Neuronal stem cell (in vitro differentiated cells): Measurements from ENCODE around the gene PNPLA2.

Source experiments
- DNase-seq: peaks from one replicate; pipeline ENCODE4 v3.0.0-alpha.2; 2013; ENCODE audit warnings: low spot score
- H2AFZ ChIP-seq: one replicate; pipeline ENCODE4 v1.6.1; 2013; ENCODE audit warnings: mild to moderate bottlenecking, low read length, inconsistent platforms
- H2AK5ac ChIP-seq: 2 replicates; pipeline ENCODE4 v1.6.1; 2013; ENCODE audit warnings: low read depth, mild to moderate bottlenecking, inconsistent platforms, low read length, moderate library complexity, mixed read lengths
- H2BK120ac ChIP-seq: 2 replicates; pipeline ENCODE4 v1.6.1; 2013; ENCODE audit warnings: low read depth, mild to moderate bottlenecking, inconsistent platforms, low read length, moderate library complexity, mixed read lengths
- H2BK12ac ChIP-seq: one replicate; pipeline ENCODE4 v1.6.1; 2013; ENCODE audit warnings: low read length, inconsistent platforms
- H2BK15ac ChIP-seq: 2 replicates; pipeline ENCODE4 v1.6.1; 2013; ENCODE audit warnings: mild to moderate bottlenecking, low read length, inconsistent platforms, mixed read lengths
- H2BK5ac ChIP-seq: one replicate; pipeline ENCODE4 v1.6.1; 2013; ENCODE audit warnings: inconsistent platforms, mild to moderate bottlenecking, low read length, moderate library complexity
- H3K14ac ChIP-seq: one replicate; pipeline ENCODE4 v1.6.1; 2013; ENCODE audit warnings: low read length, inconsistent platforms
- H3K18ac ChIP-seq: 2 replicates; pipeline ENCODE4 v1.6.1; 2013; ENCODE audit warnings: low read length, inconsistent platforms
- H3K23ac ChIP-seq: 2 replicates; pipeline ENCODE4 v1.6.1; 2013; ENCODE audit warnings: low read depth, mild to moderate bottlenecking, mixed read lengths, low read length, inconsistent platforms; ENCODE audit not compliant: poor library complexity
- H3K27ac ChIP-seq: replicated peaks from 3 replicates; pipeline ENCODE4 v1.5.1; 2013; ENCODE audit warnings: low read length, inconsistent platforms
- H3K27me3 ChIP-seq, 3 experiments: 2 replicates each; pipeline ENCODE4 v1.6.1; 2013; ENCODE audit warnings: low read length in 3 of 3, mild to moderate bottlenecking in 2 of 3, inconsistent platforms in 1 of 3, low read depth in 1 of 3, mixed read lengths in 1 of 3, moderate library complexity in 1 of 3; ENCODE audit not compliant: control insufficient read depth in 3 of 3, insufficient read depth in 3 of 3
- H3K36me3 ChIP-seq, 2 donors: replicated peaks in 1 of 2; 2 replicates each; pipeline ENCODE4 v1.6.1; 2013; ENCODE audit warnings: low read length in 2 of 2; ENCODE audit not compliant: control insufficient read depth in 2 of 2, insufficient read depth in 2 of 2
- H3K4ac ChIP-seq: 2 replicates; pipeline ENCODE4 v1.6.1; 2013; ENCODE audit warnings: inconsistent platforms, mild to moderate bottlenecking, low read length, moderate library complexity
- H3K4me1 ChIP-seq, 2 donors: 1 replicate in 1 of 2; 2 replicates in 1 of 2; pipeline ENCODE4 v1.6.1; 2013; ENCODE audit warnings: low read length in 2 of 2, low read depth in 1 of 2; ENCODE audit not compliant: control insufficient read depth in 2 of 2, insufficient read depth in 1 of 2
- H3K4me2 ChIP-seq: one replicate; pipeline ENCODE4 v1.6.1; 2013; ENCODE audit warnings: mild to moderate bottlenecking, low read length, inconsistent platforms; ENCODE audit not compliant: insufficient read depth, poor library complexity, severe bottlenecking
- H3K4me3 ChIP-seq, 2 donors: 2 replicates each; pipeline ENCODE4 v1.5.1; 2013; ENCODE audit warnings: low read length in 2 of 2, mild to moderate bottlenecking in 2 of 2, inconsistent platforms in 1 of 2, moderate library complexity in 1 of 2
- H3K79me1 ChIP-seq: one replicate; pipeline ENCODE4 v1.6.1; 2013; ENCODE audit warnings: low read depth, mild to moderate bottlenecking, inconsistent platforms, low read length, moderate library complexity
- H3K9ac ChIP-seq: one replicate; pipeline ENCODE4 v1.6.1; 2013; ENCODE audit warnings: mild to moderate bottlenecking, low read depth, low read length, inconsistent platforms; ENCODE audit not compliant: poor library complexity
- H3K9me3 ChIP-seq, 2 donors: replicated peaks in 1 of 2; 2 replicates each; pipeline versions ENCODE3 to v1.6.1; 2013; ENCODE audit warnings: low read length in 2 of 2, mild to moderate bottlenecking in 2 of 2, inconsistent platforms in 1 of 2, low read depth in 1 of 2, mixed read lengths in 1 of 2, moderate library complexity in 1 of 2; ENCODE audit not compliant: control insufficient read depth in 2 of 2, insufficient read depth in 1 of 2
- H4K8ac ChIP-seq: one replicate; pipeline ENCODE4 v1.6.1; 2013; ENCODE audit warnings: low read depth, mild to moderate bottlenecking, inconsistent platforms, low read length, moderate library complexity
- H4K91ac ChIP-seq: one replicate; pipeline ENCODE4 v1.6.1; 2013; ENCODE audit warnings: low read length, low read depth, mild to moderate bottlenecking, inconsistent platforms; ENCODE audit not compliant: poor library complexity
- WGBS, 2 donors: extraction: QIAGEN DNeasy Blood & Tissue Kit; methylation state at CpG; one replicate each; pipeline ENCODE4 v1.1.7; 2013; ENCODE audit warnings: missing lambda C conversion rate in 2 of 2, mixed read lengths in 1 of 2; ENCODE audit not compliant: insufficient read length in 2 of 2, insufficient replicate concordance in 1 of 2; ENCODE audit errors: extremely low coverage in 2 of 2; 5-methylcytosine and 5-hydroxymethylcytosine counted together

The PNPLA2 gene

DNA sequence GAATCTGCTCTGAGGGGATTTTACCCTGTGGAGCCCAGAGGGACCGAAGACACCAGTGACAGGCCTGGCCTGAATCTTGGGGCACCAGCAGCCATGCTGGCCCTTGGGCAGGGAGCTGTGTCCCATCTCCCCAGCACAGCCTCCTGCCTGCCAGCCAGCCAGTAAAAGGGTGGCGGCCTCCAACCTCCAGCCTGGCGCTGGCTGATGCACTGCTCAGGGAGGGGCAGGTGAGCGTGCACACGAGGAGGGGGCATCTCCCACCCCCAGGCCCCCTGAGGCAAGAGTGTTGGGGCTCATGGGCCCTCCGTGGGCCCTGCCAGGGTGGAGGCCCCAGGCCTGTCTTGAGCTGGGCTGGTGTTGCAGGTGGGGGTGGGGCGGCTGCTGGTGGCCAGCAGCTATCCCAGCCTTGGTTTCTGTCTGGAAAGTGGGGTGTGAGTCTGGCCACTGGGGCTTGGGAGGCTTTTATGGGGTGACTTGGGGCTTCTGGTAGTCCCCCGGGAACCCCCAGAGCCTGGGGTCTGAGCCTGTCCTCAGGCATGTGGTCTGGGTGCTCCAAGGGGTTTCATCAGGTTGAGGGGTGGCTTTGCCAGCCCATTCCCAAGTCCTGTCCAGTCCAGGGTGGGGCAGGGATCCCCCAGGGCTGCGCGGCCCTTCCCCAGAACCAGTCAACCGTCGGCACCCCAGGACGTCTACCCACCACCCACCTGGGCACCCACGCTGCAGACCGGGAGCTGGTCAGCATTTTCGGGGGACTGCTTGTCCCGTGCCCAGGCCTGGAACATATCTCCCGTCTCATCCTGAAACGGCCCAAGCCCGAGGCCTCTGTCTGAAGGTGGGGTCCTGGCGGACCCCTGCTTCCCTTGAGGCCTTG lies 41.8 kb downstream of the PNPLA2 start:
- H2BK12ac ChIP-seq, result no peak overlapping the region
- H3K27ac ChIP-seq, result no peak overlapping the region
- peaks cover 18% of the 10 kb centered on the region for H3K79me1 ChIP-seq
- no peak overlapping the region for H4K91ac ChIP-seq
- no peak overlapping the region for H2AFZ ChIP-seq
- H2BK5ac ChIP-seq, result no peak overlapping the region
- H3K9ac ChIP-seq, result peak overlapping the region; percentile 70
- no peak overlapping the region for H3K4me3 ChIP-seq
- no peak for DNase-seq
- no peaks in the 10 kb centered on the region for H3K27me3 ChIP-seq
- no peaks in the 10 kb centered on the region for H3K9me3 ChIP-seq
- H2AK5ac ChIP-seq, result peak overlapping the region; percentile 74
- H3K4me1 ChIP-seq, result peaks cover 8 to 24% of the 10 kb centered on the region in 2 donors
- peak overlapping the region; percentile 17 for H3K14ac ChIP-seq
- H3K36me3 ChIP-seq, result peaks cover 0 to 24% of the 10 kb centered on the region in 2 donors
- no peak overlapping the region for H2BK15ac ChIP-seq
- no CpG with 5 or more reads among the region's 21 CpGs for WGBS, 2 donors
- no peak overlapping the region for H3K4me2 ChIP-seq
- peak overlapping the region; percentile 57 for H3K18ac ChIP-seq
- H3K4ac ChIP-seq, result no peak overlapping the region
- no peak overlapping the region for H2BK120ac ChIP-seq
- H4K8ac ChIP-seq, result no peak overlapping the region
- H3K23ac ChIP-seq, result no peak overlapping the region

- no peak overlapping the region for H2AK5ac ChIP-seq
- H3K79me1 ChIP-seq, result peaks cover 16% of the 10 kb centered on the region
- H4K8ac ChIP-seq, result no peak overlapping the region
- no peak overlapping the region for H3K4ac ChIP-seq
- peaks cover 0 to 29% of the 10 kb centered on the region in 2 donors for H3K36me3 ChIP-seq
- H3K4me3 ChIP-seq, result no peak overlapping the region
- no peak overlapping the region for H3K27ac ChIP-seq
- H2BK15ac ChIP-seq, result no peak overlapping the region
- no peak overlapping the region for H2BK5ac ChIP-seq
- no peak overlapping the region for H2BK12ac ChIP-seq
- no peak overlapping the region for H3K18ac ChIP-seq
- no peaks in the 10 kb centered on the region for H3K9me3 ChIP-seq
- no CpG with 5 or more reads among the region's 14 CpGs for WGBS, 2 donors
- no peak overlapping the region for H2BK120ac ChIP-seq
- H3K23ac ChIP-seq, result no peak overlapping the region
- H2AFZ ChIP-seq, result no peak overlapping the region
- no peak overlapping the region for H3K4me2 ChIP-seq
- H4K91ac ChIP-seq, result no peak overlapping the region
- DNase-seq, result no peak
- no peaks in the 10 kb centered on the region for H3K27me3 ChIP-seq
- H3K9ac ChIP-seq, result no peak overlapping the region
- H3K14ac ChIP-seq, result no peak overlapping the region
- H3K4me1 ChIP-seq, result peaks cover 7 to 21% of the 10 kb centered on the region in 2 donors
Measured at GRCh38 chr11:861105-861479, 42.4 kb downstream of the PNPLA2 start.

DNA sequence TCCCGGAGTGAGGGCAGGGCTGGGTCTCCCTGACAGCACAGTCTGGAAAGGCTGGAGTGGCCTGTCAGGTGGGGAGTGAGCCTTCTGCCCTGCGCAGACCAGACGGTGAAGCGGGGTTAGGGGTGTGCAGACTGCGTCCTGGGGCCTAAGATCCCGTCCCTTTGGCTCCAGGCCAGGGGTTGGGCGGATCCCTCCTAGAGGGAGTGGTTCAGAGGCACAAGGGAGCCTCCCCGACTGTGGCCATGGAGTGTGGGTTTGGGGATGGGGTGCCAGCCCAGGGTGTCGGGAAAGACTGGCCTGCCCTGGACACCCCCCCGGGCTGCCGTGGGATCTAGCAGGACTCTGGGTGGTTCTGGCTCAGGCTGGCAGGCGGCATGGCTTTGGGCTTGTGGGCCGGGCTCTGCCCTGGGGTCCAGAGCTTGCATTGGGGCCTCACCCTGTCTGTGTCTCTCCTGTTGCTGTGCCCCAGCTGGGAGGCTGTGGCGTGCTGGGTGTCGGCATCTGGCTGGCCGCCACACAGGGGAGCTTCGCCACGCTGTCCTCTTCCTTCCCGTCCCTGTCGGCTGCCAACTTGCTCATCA lies 43.5 kb downstream of the PNPLA2 start:
- Histone ChIP-seq H4K8ac (no peak overlapping the region), H2BK5ac (no peak overlapping the region), H3K4me3 (peak overlapping the region in 1 of 2 donors; percentile 38), H2BK12ac (no peak overlapping the region), H2AFZ (no peak overlapping the region), H3K4me1 (peaks cover 7 to 15% of the 10 kb centered on the region in 2 donors), H3K79me1 (peaks cover 12% of the 10 kb centered on the region), H2AK5ac (peak overlapping the region; percentile 81), H4K91ac (no peak overlapping the region), H2BK120ac (no peak overlapping the region), H3K36me3 (peaks cover 0 to 33% of the 10 kb centered on the region in 2 donors), H3K23ac (peak overlapping the region; percentile 67), H3K4ac (no peak overlapping the region), H3K27ac (no peak overlapping the region), H3K14ac (peak overlapping the region; percentile 90), H3K27me3 (no peaks in the 10 kb centered on the region), H2BK15ac (peak overlapping the region; percentile 6), H3K4me2 (no peak overlapping the region), H3K9me3 (no peaks in the 10 kb centered on the region), H3K18ac (peak overlapping the region; percentile 85), H3K9ac (peak overlapping the region; percentile 38)
- WGBS, 2 donors, result no CpG with 5 or more reads among the region's 20 CpGs
- DNase-seq, result no peak

DNA sequence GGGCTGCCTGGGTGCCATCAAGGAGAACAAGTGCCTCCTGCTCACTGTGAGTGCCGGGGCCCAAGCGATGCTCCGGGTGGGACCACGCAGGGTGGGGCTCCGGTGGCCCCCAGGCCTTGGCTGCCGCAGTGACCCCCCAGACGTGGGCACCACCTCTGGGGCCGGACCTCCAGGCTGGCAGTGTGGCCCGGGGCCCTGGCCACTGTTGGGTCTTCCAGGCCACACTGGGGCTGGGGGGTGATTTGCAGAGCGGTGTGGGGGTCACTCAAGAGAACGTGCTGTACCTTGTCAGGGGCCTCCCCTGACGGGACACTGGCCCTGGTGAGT lies 43.9 kb downstream of the PNPLA2 start:
- Histone ChIP-seq H3K4me3 (no peak overlapping the region), H3K4me1 (peaks cover 7 to 14% of the 10 kb centered on the region in 2 donors), H2BK15ac (peak overlapping the region; percentile 6), H3K4me2 (no peak overlapping the region), H3K23ac (peak overlapping the region; percentile 67), H3K27ac (no peak overlapping the region), H3K9ac (peak overlapping the region; percentile 38), H3K36me3 (peaks cover 0 to 33% of the 10 kb centered on the region in 2 donors), H3K27me3 (no peaks in the 10 kb centered on the region), H3K9me3 (no peaks in the 10 kb centered on the region), H3K14ac (peak overlapping the region; percentile 89), H4K91ac (no peak overlapping the region), H2AFZ (no peak overlapping the region), H2AK5ac (peak overlapping the region; percentile 98), H2BK120ac (no peak overlapping the region), H3K18ac (peak overlapping the region; percentile 94), H3K79me1 (peaks cover 12% of the 10 kb centered on the region), H4K8ac (no peak overlapping the region), H3K4ac (peak overlapping the region; percentile 53), H2BK12ac (peak overlapping the region; percentile 84), H2BK5ac (no peak overlapping the region)
- no peak for DNase-seq
- no CpG with 5 or more reads among the region's 12 CpGs for WGBS, 2 donors
